GM23338 (cell line): ENCODE measurements around the gene DLK1. TPM values are rescaled to one million over a fixed set of nuclear protein-coding genes. Genes with fewer than 3 reads are reported as not detected.

Experiments
- ATAC-seq: fragments of 200-7000 bp; cut with Tn5 transposase; 3 replicates; pipeline ENCODE4 v1.9.1; 2020
- DNase-seq: peaks from one replicate; pipeline ENCODE4 v3.0.0-alpha.2; 2015; ENCODE audit warnings: low spot score
- H2AFZ ChIP-seq: fragments of 200-600 bp; sonication (generic); 2 replicates; pipeline ENCODE4 v1.8.0; 2016; ENCODE audit warnings: antibody characterized with exemption, mild to moderate bottlenecking, moderate library complexity
- H3F3A ChIP-seq: fragments of 200-600 bp; sonication (generic); replicated peaks from 2 replicates; pipeline ENCODE4 v1.8.0; 2017; ENCODE audit warnings: antibody characterized with exemption, mixed run types, low read depth
- H3K27ac ChIP-seq: fragments of 200-600 bp; sonication (generic); 2 replicates; pipeline ENCODE4 v1.6.1; 2016; ENCODE audit warnings: low read depth
- H3K27me3 ChIP-seq: fragments of 200-600 bp; sonication (generic); 2 replicates; pipeline ENCODE4 v1.8.0; 2016; ENCODE audit warnings: mild to moderate bottlenecking, mixed run types, moderate library complexity; ENCODE audit not compliant: insufficient read depth
- H3K36me3 ChIP-seq: fragments of 200-600 bp; sonication (generic); 2 replicates; pipeline ENCODE4 v1.8.0; 2016; ENCODE audit warnings: mild to moderate bottlenecking; ENCODE audit not compliant: insufficient read depth
- H3K4me1 ChIP-seq: fragments of 200-600 bp; sonication (generic); 2 replicates; pipeline ENCODE4 v1.8.0; 2016; ENCODE audit warnings: mild to moderate bottlenecking, moderate library complexity; ENCODE audit not compliant: insufficient read depth
- H3K4me2 ChIP-seq: fragments of 200-600 bp; sonication (generic); 2 replicates; pipeline ENCODE4 v1.7.1; 2017; ENCODE audit warnings: mixed run types
- H3K4me3 ChIP-seq: fragments of 200-600 bp; sonication (generic); 2 replicates; pipeline ENCODE4 v1.6.1; 2016; ENCODE audit warnings: mixed run types
- H3K79me2 ChIP-seq: fragments of 200-600 bp; sonication (generic); replicated peaks from 2 replicates; pipeline ENCODE4 v1.8.0; 2017; ENCODE audit warnings: mild to moderate bottlenecking; ENCODE audit not compliant: insufficient read depth
- H3K9me2 ChIP-seq: fragments of 200-600 bp; sonication (generic); 2 replicates; pipeline ENCODE4 v1.8.0; 2017; ENCODE audit not compliant: insufficient read depth
- H4K20me1 ChIP-seq: fragments of 200-600 bp; sonication (generic); replicated peaks from 2 replicates; pipeline ENCODE4 v1.8.0; 2017; ENCODE audit warnings: mild to moderate bottlenecking; ENCODE audit not compliant: insufficient read depth
- H3K27ac Mint-ChIP-seq: 2 replicates; pipeline ENCODE4 v1.8.0; 2020; ENCODE audit warnings: inconsistent platforms, mild to moderate bottlenecking, moderate library complexity, mixed read lengths
- H3K27me3 Mint-ChIP-seq: 3 replicates; pipeline ENCODE4 v1.8.0; 2022; ENCODE audit warnings: low read depth, mild to moderate bottlenecking, moderate library complexity, mixed read lengths, inconsistent platforms; ENCODE audit not compliant: insufficient read depth, poor library complexity
- H3K36me3 Mint-ChIP-seq: 3 replicates; pipeline ENCODE4 v1.8.0; 2021; ENCODE audit warnings: low read depth, mild to moderate bottlenecking, inconsistent platforms, moderate library complexity, mixed read lengths
- H3K4me1 Mint-ChIP-seq: 3 replicates; pipeline ENCODE4 v1.8.0; 2020; ENCODE audit warnings: mild to moderate bottlenecking, inconsistent platforms, mixed read lengths
- H3K4me3 Mint-ChIP-seq: 3 replicates; pipeline ENCODE4 v1.8.0; 2021; ENCODE audit warnings: moderate library complexity, mild to moderate bottlenecking, inconsistent platforms, mixed read lengths
- H3K9me3 Mint-ChIP-seq: 3 replicates; pipeline ENCODE4 v1.8.0; 2020; ENCODE audit warnings: moderate library complexity, mild to moderate bottlenecking, inconsistent platforms, mixed read lengths
- CREB1 ChIP-seq: fragments of 250-450 bp; sonication (Bioruptor Pico); IDR thresholded peaks from 2 replicates; pipeline ENCODE4 v1.5.0; 2020; ENCODE audit warnings: low read depth, mild to moderate bottlenecking, moderate library complexity
- CTCF ChIP-seq, 2 experiments: fragments of 200-600 bp in 1 of 2; sonication (generic) in 1 of 2; conservative IDR thresholded peaks; 2 replicates each; pipeline versions ENCODE4 v1.5.1 to v1.6.1; 2016 to 2017; ENCODE audit warnings: antibody characterized with exemption in 2 of 2, low read depth in 2 of 2, mild to moderate bottlenecking in 2 of 2, moderate library complexity in 1 of 2
- ETS1 ChIP-seq: IDR thresholded peaks from 2 replicates; pipeline ENCODE4 v1.6.1; 2016; ENCODE audit warnings: antibody characterized with exemption
- EZH2 ChIP-seq: fragments of 200-600 bp; sonication (generic); IDR thresholded peaks from one replicate; pipeline ENCODE4 v1.8.0; 2017; ENCODE audit warnings: antibody characterized with exemption, mild to moderate bottlenecking, low read depth; ENCODE audit not compliant: unreplicated experiment
- JUNB ChIP-seq: IDR thresholded peaks from one replicate; pipeline ENCODE4 v1.6.1; 2016; ENCODE audit warnings: antibody characterized with exemption; ENCODE audit not compliant: unreplicated experiment
- NANOG ChIP-seq: IDR thresholded peaks from 2 replicates; pipeline ENCODE4 v1.6.1; 2016; ENCODE audit warnings: antibody characterized with exemption, borderline replicate concordance
- POLR2AphosphoS5 ChIP-seq: IDR thresholded peaks from 2 replicates; pipeline ENCODE4 v1.6.1; 2016; ENCODE audit warnings: antibody characterized with exemption, low read depth
- REST ChIP-seq: IDR thresholded peaks from one replicate; pipeline ENCODE4 v1.6.1; 2018; ENCODE audit warnings: antibody characterized with exemption; ENCODE audit not compliant: unreplicated experiment
- ZNF114 ChIP-seq: fragments of 250-450 bp; sonication (Bioruptor Pico); IDR thresholded peaks from 2 replicates; pipeline ENCODE4 v1.5.0; 2020; ENCODE audit warnings: mild to moderate bottlenecking, moderate library complexity
- ZNF331 ChIP-seq: fragments of 250-450 bp; sonication (Bioruptor Pico); IDR thresholded peaks from 2 replicates; pipeline ENCODE4 v1.5.0; 2020; ENCODE audit warnings: low read depth, mild to moderate bottlenecking, moderate library complexity
- ZNF462 ChIP-seq: fragments of 250-450 bp; sonication (Bioruptor Pico); IDR thresholded peaks from 2 replicates; pipeline ENCODE4 v1.5.0; 2020; ENCODE audit warnings: mild to moderate bottlenecking, moderate library complexity
- polyA plus RNA-seq: library from polyadenylated mRNA; unstranded; fragments of >200 nt; fragmentation: Nextera tagmentation; extraction: Ambion mirVana; gene quantifications from 2 replicates; pipeline ENCODE4 v1.2.1, GENCODE V29; 2016
- total RNA-seq: library from RNA; depleted of rRNA; stranded (reverse); fragments of >200 nt; shearing (Covaris generic); gene quantifications from 2 replicates; pipeline ENCODE4 v1.2.3, GENCODE V29; 2014

DLK1 gene
- total and polyA plus RNA-seq, 2 experiments from 2014 or later: 1.1 to 1.2 TPM

- TF ChIP-seq ZNF462 (CRISPR knock-in tag) (no peak), POLR2AphosphoS5 (no peak), REST (no peak)
These were observed 15.2 kb upstream of the DLK1 start (continued) for GRCh38 chr14:100711493-100711892.

- H3K4me3 Mint-ChIP-seq: no peak overlapping the region
- no peak overlapping the region for H3K27ac ChIP-seq
- H3K79me2 ChIP-seq: no peaks in the 10 kb centered on the region
- ATAC-seq: no peak
- DNase-seq: no peak
- H3K4me1 Mint-ChIP-seq: peaks cover 27% of the 10 kb centered on the region
- H2AFZ ChIP-seq: no peak overlapping the region
- H3K4me2 ChIP-seq: no peak overlapping the region
- no peaks in the 10 kb centered on the region for H4K20me1 ChIP-seq
- H3K36me3 ChIP-seq: no peaks in the 10 kb centered on the region
- H3F3A ChIP-seq: no peaks in the 10 kb centered on the region
- no peaks in the 10 kb centered on the region for H3K9me2 ChIP-seq
- peaks cover 17% of the 10 kb centered on the region for H3K4me1 ChIP-seq
- H3K4me3 ChIP-seq: no peak overlapping the region
- no peak overlapping the region for H3K27ac Mint-ChIP-seq
- H3K9me3 Mint-ChIP-seq: no peaks in the 10 kb centered on the region
- peaks cover 23% of the 10 kb centered on the region for H3K27me3 ChIP-seq
- H3K36me3 Mint-ChIP-seq: no peaks in the 10 kb centered on the region; the same call in 2 of the 3 replicates
- peaks cover 29% of the 10 kb centered on the region for H3K27me3 Mint-ChIP-seq
- no peak for TF ChIP-seq EZH2
- no peak for TF ChIP-seq NANOG
- TF ChIP-seq ZNF331 (CRISPR knock-in tag): no peak
- no peak for TF ChIP-seq JUNB
- TF ChIP-seq CTCF (conservative IDR thresholded peaks at IDR 0.05; ENCODE audit: low read depth in 2 of 2): no peak
- no peak for TF ChIP-seq ETS1
- TF ChIP-seq ZNF114: no peak
- TF ChIP-seq CREB1: no peak
- no peak for TF ChIP-seq POLR2AphosphoS5
These were observed 14.2 kb upstream of the DLK1 start for GRCh38 chr14:100712490-100712889.
